22Rv1 (cell line): Measurements from ENCODE around the gene MPST.

ENCODE experiments used
- H3K27ac ChIP-seq: fragments of 450-650 bp; 2 replicates; pipeline ENCODE4 v1.5.1; 2017
- CTCF ChIP-seq: fragments of 450-650 bp; IDR thresholded peaks from 2 replicates; pipeline ENCODE4 v1.5.1; 2017; ENCODE audit warnings: mild to moderate bottlenecking
- ZFX ChIP-seq: fragments of 450-650 bp; IDR thresholded peaks from 2 replicates; pipeline ENCODE4 v1.6.1; 2017; ENCODE audit warnings: antibody characterized with exemption, borderline replicate concordance

MPST gene

GRCh38 chr22:37043828-37044538, 24.4 kb downstream of the MPST start:
- TF ChIP-seq CTCF (peak; percentile 71), ZFX (no peak)
- no peak overlapping the region for H3K27ac ChIP-seq

- H3K27ac ChIP-seq, result no peak overlapping the region
- TF ChIP-seq CTCF (no peak), ZFX (no peak)
Observed at GRCh38 chr22:37044634-37045625, 25.4 kb downstream of the MPST start.

GRCh38 chr22:37045958-37046357, 26.4 kb downstream of the MPST start:
- H3K27ac ChIP-seq, result no peak overlapping the region
- TF ChIP-seq CTCF, result peak; percentile 71
- no peak for TF ChIP-seq ZFX

- H3K27ac ChIP-seq, result no peak overlapping the region
- TF ChIP-seq ZFX (no peak), CTCF (no peak)
Observed at GRCh38 chr22:37046589-37046988, 27.0 kb downstream of the MPST start.

- no peak overlapping the region for H3K27ac ChIP-seq
- no peak for TF ChIP-seq CTCF
- no peak for TF ChIP-seq ZFX
Observed at GRCh38 chr22:37047006-37047405, 27.5 kb downstream of the MPST start.

- no peak overlapping the region for H3K27ac ChIP-seq
- TF ChIP-seq CTCF (no peak), ZFX (no peak)
Observed at GRCh38 chr22:37048133-37048532, 28.6 kb downstream of the MPST start.

- TF ChIP-seq ZFX (no peak), CTCF (no peak)
Observed at GRCh38 chr22:37049224-37049623, 29.7 kb downstream of the MPST start.

More at GRCh38 chr22:37049224-37049623, 29.7 kb downstream of the MPST start:
- no peak overlapping the region for H3K27ac ChIP-seq
